Adipocyte (in vitro differentiated cells): ENCODE measurements around the gene FAR2.
"Not testable (repeated sequence)": the region's sequence is repeated elsewhere in the genome, so short reads cannot be mapped to it uniquely, and the experiment has no call there.

Source experiments
- DNase-seq: peaks from one replicate; pipeline ENCODE4 v3.0.0-alpha.2; 2015; ENCODE audit warnings: low read depth
- H3K27me3 ChIP-seq: replicated peaks from 2 replicates; pipeline ENCODE4 v1.7.0; 2013; ENCODE audit warnings: mild to moderate bottlenecking, low read length, moderate library complexity; ENCODE audit not compliant: control insufficient read depth, insufficient read depth
- H3K36me3 ChIP-seq: 2 replicates; pipeline ENCODE4 v1.7.0; 2013; ENCODE audit warnings: low read length, mild to moderate bottlenecking, moderate library complexity; ENCODE audit not compliant: control insufficient read depth, insufficient read depth, severe bottlenecking
- H3K4me1 ChIP-seq: 2 replicates; pipeline ENCODE4 v1.7.0; 2013; ENCODE audit warnings: mild to moderate bottlenecking, low read length, moderate library complexity; ENCODE audit not compliant: control insufficient read depth, insufficient read depth
- H3K4me3 ChIP-seq: 2 replicates; pipeline ENCODE4 v1.7.0; 2013; ENCODE audit warnings: mild to moderate bottlenecking, low read length, moderate library complexity
- H3K9ac ChIP-seq: 2 replicates; pipeline ENCODE4 v1.7.0; 2013; ENCODE audit warnings: mild to moderate bottlenecking, low read length, moderate library complexity
- H3K9me3 ChIP-seq: 2 replicates; pipeline ENCODE4 v1.7.0; 2013; ENCODE audit warnings: mild to moderate bottlenecking, low read length, moderate library complexity; ENCODE audit not compliant: control insufficient read depth

The FAR2 gene

GRCh38 chr12:29240441-29240840 lies 91.4 kb downstream of the FAR2 start:
- H3K4me3 ChIP-seq = no peak overlapping the region
- no peak overlapping the region for H3K9ac ChIP-seq
- H3K36me3 ChIP-seq = no peaks in the 10 kb centered on the region
- no peaks in the 10 kb centered on the region for H3K9me3 ChIP-seq
- H3K4me1 ChIP-seq = peaks cover 58% of the 10 kb centered on the region
- no peaks in the 10 kb centered on the region for H3K27me3 ChIP-seq
- no peak for DNase-seq

GRCh38 chr12:29241821-29242591 lies 92.9 kb downstream of the FAR2 start:
- peaks cover 64% of the 10 kb centered on the region for H3K4me1 ChIP-seq
- H3K27me3 ChIP-seq = no peaks in the 10 kb centered on the region
- peak overlapping the region; percentile 79 for H3K9ac ChIP-seq
- peak; percentile 86 for DNase-seq
- no peaks in the 10 kb centered on the region for H3K36me3 ChIP-seq
- no peaks in the 10 kb centered on the region for H3K9me3 ChIP-seq
- peak overlapping the region; percentile 23 for H3K4me3 ChIP-seq

GRCh38 chr12:29242921-29243431 lies 93.9 kb downstream of the FAR2 start:
- Histone ChIP-seq H3K9me3 (no peaks in the 10 kb centered on the region), H3K27me3 (no peaks in the 10 kb centered on the region), H3K4me1 (peaks cover 65% of the 10 kb centered on the region), H3K4me3 (no peak overlapping the region), H3K9ac (peak overlapping the region; percentile 70), H3K36me3 (no peaks in the 10 kb centered on the region)
- no peak for DNase-seq

- H3K27me3 ChIP-seq = no peaks in the 10 kb centered on the region
- no peaks in the 10 kb centered on the region for H3K9me3 ChIP-seq
- no peak for DNase-seq
- H3K4me1 ChIP-seq = peaks cover 59% of the 10 kb centered on the region
- no peaks in the 10 kb centered on the region for H3K36me3 ChIP-seq
- no peak overlapping the region for H3K9ac ChIP-seq
- H3K4me3 ChIP-seq = no peak overlapping the region
Measured at GRCh38 chr12:29244159-29244765, 95.2 kb downstream of the FAR2 start.

- H3K4me3 ChIP-seq = peak overlapping the region; percentile 35
- no peak overlapping the region for H3K9ac ChIP-seq
- H3K4me1 ChIP-seq = peaks cover 54% of the 10 kb centered on the region
- H3K36me3 ChIP-seq = no peaks in the 10 kb centered on the region
- no peak for DNase-seq
- no peaks in the 10 kb centered on the region for H3K27me3 ChIP-seq
- H3K9me3 ChIP-seq = no peaks in the 10 kb centered on the region
Measured at GRCh38 chr12:29245246-29245645, 96.2 kb downstream of the FAR2 start.

- Histone ChIP-seq H3K27me3 (no peaks in the 10 kb centered on the region), H3K4me3 (no peak overlapping the region), H3K9me3 (no peaks in the 10 kb centered on the region), H3K4me1 (peaks cover 28% of the 10 kb centered on the region), H3K9ac (no peak overlapping the region), H3K36me3 (no peaks in the 10 kb centered on the region)
- DNase-seq = no peak
Measured at GRCh38 chr12:29249930-29250329, 100.9 kb downstream of the FAR2 start.

GRCh38 chr12:29253906-29254625 lies 105.0 kb downstream of the FAR2 start:
- no peak for DNase-seq
- no peak overlapping the region for H3K4me3 ChIP-seq
- H3K27me3 ChIP-seq = no peaks in the 10 kb centered on the region

GRCh38 chr12:29255042-29255441 lies 106.0 kb downstream of the FAR2 start:
- Histone ChIP-seq H3K4me3 (no peak overlapping the region), H3K4me1 (peaks cover 16% of the 10 kb centered on the region), H3K9me3 (no peaks in the 10 kb centered on the region), H3K9ac (no peak overlapping the region), H3K27me3 (no peaks in the 10 kb centered on the region), H3K36me3 (no peaks in the 10 kb centered on the region)
- no peak for DNase-seq

More at GRCh38 chr12:29253906-29254625, 105.0 kb downstream of the FAR2 start:
- Histone ChIP-seq H3K9ac (no peak overlapping the region), H3K36me3 (no peaks in the 10 kb centered on the region), H3K9me3 (no peaks in the 10 kb centered on the region), H3K4me1 (peaks cover 16% of the 10 kb centered on the region)

GRCh38 chr12:29256598-29256997 lies 107.5 kb downstream of the FAR2 start:
- Histone ChIP-seq H3K27me3 (no peaks in the 10 kb centered on the region), H3K9ac (no peak overlapping the region), H3K9me3 (no peaks in the 10 kb centered on the region), H3K4me3 (no peak overlapping the region), H3K36me3 (no peaks in the 10 kb centered on the region), H3K4me1 (peaks cover 16% of the 10 kb centered on the region)
- no peak for DNase-seq

GRCh38 chr12:29257687-29258086 lies 108.6 kb downstream of the FAR2 start:
- H3K4me1 ChIP-seq = peaks cover 16% of the 10 kb centered on the region
- DNase-seq, H3K9ac ChIP-seq, H3K27me3 ChIP-seq, H3K9me3 ChIP-seq, H3K4me3 ChIP-seq, H3K36me3 ChIP-seq: not testable (repeated sequence)

- Histone ChIP-seq H3K27me3 (no peaks in the 10 kb centered on the region), H3K9ac (no peak overlapping the region), H3K36me3 (no peaks in the 10 kb centered on the region), H3K4me3 (no peak overlapping the region), H3K4me1 (no peaks in the 10 kb centered on the region), H3K9me3 (no peaks in the 10 kb centered on the region)
- no peak for DNase-seq
Measured at GRCh38 chr12:29264424-29264823, 115.3 kb downstream of the FAR2 start.
